ENCODE data around the gene KCNQ2.

KCNQ2 gene

GRCh38 chr20:63400486-63401210 lies 71.8 kb downstream of the KCNQ2 start:
- no peak for DNase-seq

GRCh38 chr20:63399596-63400375 lies 72.7 kb downstream of the KCNQ2 start:
- no peak for DNase-seq

GRCh38 chr20:63398744-63399514 lies 73.5 kb downstream of the KCNQ2 start:
- no peak for DNase-seq

GRCh38 chr20:63397946-63398450 lies 74.5 kb downstream of the KCNQ2 start:
- no peak for DNase-seq

- DNase-seq: no peak
Measured at GRCh38 chr20:63397155-63397843, 75.2 kb downstream of the KCNQ2 start.

- DNase-seq: no peak
Measured at GRCh38 chr20:63396300-63396699, 76.2 kb downstream of the KCNQ2 start.

GRCh38 chr20:63395723-63396122 lies 76.7 kb downstream of the KCNQ2 start:
- DNase-seq: no peak

- DNase-seq: no peak
Measured at GRCh38 chr20:63394920-63395455, 77.5 kb downstream of the KCNQ2 start.

- no peak for DNase-seq
Measured at GRCh38 chr20:63394069-63394919, 78.2 kb downstream of the KCNQ2 start.

GRCh38 chr20:63393566-63393965 lies 78.9 kb downstream of the KCNQ2 start:
- no peak for DNase-seq

- no peak for DNase-seq
Measured at GRCh38 chr20:63392465-63393365, 79.7 kb downstream of the KCNQ2 start.

GRCh38 chr20:63387917-63388316 lies 84.5 kb downstream of the KCNQ2 start:
- no peak for DNase-seq

GRCh38 chr20:63387393-63387792 lies 85.1 kb downstream of the KCNQ2 start:
- no peak for DNase-seq

- DNase-seq: no peak
Measured at GRCh38 chr20:63386491-63386890, 86.0 kb downstream of the KCNQ2 start.

GRCh38 chr20:63385819-63386218 lies 86.6 kb downstream of the KCNQ2 start:
- DNase-seq: no peak

GRCh38 chr20:63384336-63384735 lies 88.1 kb downstream of the KCNQ2 start:
- no peak for DNase-seq

- DNase-seq: no peak
Measured at GRCh38 chr20:63383556-63383955, 88.9 kb downstream of the KCNQ2 start.

GRCh38 chr20:63382551-63383300 lies 89.7 kb downstream of the KCNQ2 start:
- no peak for DNase-seq

GRCh38 chr20:63381781-63382431 lies 90.5 kb downstream of the KCNQ2 start:
- DNase-seq: no peak

Data from NCI-H2029 treated with DMSO at 0.1 percent for 48 hours (cell line).